ENCODE measurements around the gene ZNF222.

GRCh38 chr19:44019498-44019897 is 5.7 kb upstream of the ZNF222 start:
- TF ChIP-seq CTCF (IDR thresholded peaks at IDR 0.05; ENCODE audit: low read depth, low read length) (no peak), EZH2phosphoT487 (IDR thresholded peaks at IDR 0.05; ENCODE audit: low read depth) (no peak)

All from OCI-LY3 (cell line).